Femur (tissue), 1 donor: ENCODE data around the gene MLLT3.
A peak's percentile ranks its signal among the peaks of the same experiment; 100 is the strongest.
"Not testable (repeated sequence)": the region's sequence is repeated elsewhere in the genome, so short reads cannot be mapped to it uniquely, and the experiment has no call there.

Experiments used
- DNase-seq: peaks from one replicate; pipeline ENCODE4 v3.0.0-alpha.2; 2017

MLLT3 gene

DNA sequence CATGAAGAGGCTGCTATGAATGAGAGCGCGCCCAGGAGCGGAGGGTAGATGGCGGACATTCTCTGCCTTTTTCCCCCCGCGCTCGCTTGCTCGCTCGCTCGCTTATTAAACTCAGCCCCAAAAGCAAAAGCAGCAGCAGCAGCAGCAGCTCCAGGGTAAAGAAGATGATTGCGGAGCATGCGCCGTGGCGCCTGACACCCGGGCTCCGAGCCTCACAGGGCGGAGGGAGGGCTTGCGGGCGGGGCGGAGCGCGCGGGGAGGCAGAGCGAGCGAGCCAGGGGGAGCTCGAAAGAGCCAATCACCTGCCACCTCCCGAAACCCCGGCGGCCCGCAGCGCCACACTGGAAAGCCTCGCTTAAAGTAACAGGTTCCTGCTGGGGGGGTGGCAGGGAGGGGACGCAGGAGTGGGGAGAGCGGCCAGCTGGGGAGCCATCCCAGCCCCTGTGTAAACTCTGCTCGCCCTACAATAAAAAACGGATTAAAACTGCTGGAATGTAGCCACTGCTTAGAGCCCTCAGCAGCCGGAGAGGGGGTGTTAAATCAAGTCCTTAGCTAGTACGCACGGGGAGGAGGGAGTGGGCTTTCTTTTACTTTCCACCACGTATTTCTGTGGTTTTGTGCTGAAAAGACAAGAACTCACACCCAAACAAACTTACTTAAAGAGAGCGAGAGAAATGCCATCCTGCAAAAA, at the start of gene MLLT3:
Gene MLLT3, minus strand, starts transcription at position 170 of the 691 bp plus-strand sequence.
- peak; percentile 97 for DNase-seq

DNA sequence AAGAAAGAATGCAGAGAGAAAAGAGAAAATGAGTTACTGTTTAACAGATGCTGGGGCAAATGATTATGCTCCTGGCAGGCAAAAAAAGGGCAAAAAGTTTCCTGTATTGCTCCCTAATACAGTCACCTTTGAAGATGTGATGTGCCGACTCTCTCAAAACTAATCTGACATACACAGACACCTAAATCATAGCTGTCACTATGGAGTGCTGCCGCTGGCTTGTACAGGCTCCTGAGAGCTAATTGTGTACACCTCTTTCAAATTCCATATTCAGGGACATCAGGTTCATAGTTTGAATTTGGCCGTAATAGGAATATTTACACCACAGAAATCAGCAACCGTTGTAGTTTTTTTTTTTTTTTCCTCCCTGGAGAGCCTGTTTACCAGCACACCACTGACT, 49.3 kb upstream of the MLLT3 start:
- DNase-seq, result no peak

DNA sequence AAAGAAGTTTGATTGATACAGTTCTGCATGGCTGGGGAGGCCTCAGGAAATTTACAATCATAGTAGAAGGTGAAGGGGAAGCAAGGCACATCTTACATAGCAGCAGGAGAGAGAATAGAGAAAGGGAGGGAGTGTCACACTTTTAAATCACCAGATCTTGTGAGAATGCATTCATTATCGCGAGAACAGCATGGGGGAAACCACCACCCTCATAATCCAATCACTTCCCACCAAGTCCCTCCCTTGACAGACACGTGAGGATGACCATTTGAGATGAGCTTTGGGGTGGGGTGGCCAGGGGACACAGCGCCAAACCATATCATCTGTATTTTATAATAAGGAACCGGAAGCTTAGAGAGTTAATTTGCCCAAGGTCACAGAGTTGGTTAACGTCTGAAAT, 48.1 kb upstream of the MLLT3 start:
- no peak for DNase-seq

DNA sequence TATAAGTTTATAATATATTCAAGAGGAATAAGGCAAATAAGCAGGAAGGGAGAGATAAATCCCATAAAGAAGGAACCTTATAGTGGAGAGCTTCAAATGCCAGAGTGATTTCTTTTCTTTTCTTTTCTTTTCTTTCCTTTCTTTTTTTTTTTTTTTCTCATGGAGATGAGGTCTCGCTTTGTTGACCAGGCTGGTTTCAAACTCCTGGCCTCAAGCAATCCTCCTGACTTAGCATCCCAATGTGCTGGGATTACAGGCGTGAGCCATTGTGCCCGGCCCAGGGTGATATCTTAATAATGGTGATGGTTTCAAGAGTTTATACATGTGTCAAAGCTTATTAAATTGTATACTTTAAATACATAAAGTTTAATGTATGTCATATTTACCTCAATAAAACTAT, 42.2 kb upstream of the MLLT3 start:
- DNase-seq, result no peak

DNA sequence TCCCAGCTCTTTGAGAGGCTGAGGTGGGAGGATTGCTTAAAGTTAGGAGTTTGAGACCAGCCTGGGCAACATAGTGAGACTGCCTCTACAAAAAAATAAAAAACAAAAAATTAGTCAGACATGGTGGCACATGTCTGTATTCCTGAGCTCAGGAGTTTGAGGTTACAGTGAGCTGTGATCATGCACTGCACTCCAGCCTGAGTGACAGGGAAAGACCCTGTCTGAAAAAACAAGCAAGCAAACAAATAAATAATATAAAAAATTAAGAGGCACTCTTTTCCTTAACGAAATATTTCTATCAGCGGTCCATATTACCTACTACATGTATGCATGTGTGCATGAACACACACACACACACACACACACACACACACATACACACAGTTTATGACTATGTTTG, 40.8 kb upstream of the MLLT3 start:
- DNase-seq, result no peak

DNA sequence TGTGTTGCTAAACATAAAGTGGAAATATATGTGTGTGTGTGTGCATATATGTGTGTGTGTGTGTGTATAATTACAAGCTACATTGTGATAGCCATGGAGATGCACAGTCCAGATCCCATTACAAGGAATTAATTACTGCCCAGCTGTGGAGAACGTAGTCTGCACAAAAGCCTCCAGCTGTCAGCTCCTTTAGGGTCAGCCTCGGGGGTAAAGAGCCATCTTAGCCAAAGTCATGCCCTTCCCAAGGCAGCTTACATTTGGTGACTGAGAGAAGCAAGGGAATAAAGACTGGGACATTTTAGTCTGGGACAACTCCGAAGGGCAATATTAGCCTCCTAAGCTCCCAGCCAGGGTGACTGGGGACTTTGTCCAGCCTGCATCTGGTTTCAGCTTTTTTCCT, 39.9 kb upstream of the MLLT3 start:
- DNase-seq, result no peak

DNA sequence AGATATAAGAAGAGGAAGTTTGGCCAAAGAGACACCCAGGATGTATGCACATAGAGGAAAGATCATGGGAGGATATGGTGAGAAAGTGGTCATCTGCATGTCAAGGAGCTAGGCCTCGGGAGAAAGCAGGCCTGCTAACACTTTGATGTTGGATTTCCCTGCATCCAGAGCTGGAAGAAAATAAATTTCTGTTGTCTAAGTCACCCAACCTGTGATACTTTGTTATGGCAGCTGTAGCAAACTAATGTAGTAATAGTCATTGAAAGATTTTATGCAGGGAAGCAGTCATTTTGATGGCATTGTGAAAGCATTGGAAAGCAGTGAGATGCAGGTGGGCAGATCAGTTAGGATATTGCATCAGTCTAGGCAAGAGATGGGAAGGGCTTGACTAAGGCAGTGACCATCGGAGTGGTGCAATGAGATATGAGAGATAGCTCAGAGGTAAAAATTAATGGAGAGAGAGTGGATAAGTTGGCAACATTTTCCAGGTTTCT, 37.2 kb upstream of the MLLT3 start:
- no peak for DNase-seq

DNA sequence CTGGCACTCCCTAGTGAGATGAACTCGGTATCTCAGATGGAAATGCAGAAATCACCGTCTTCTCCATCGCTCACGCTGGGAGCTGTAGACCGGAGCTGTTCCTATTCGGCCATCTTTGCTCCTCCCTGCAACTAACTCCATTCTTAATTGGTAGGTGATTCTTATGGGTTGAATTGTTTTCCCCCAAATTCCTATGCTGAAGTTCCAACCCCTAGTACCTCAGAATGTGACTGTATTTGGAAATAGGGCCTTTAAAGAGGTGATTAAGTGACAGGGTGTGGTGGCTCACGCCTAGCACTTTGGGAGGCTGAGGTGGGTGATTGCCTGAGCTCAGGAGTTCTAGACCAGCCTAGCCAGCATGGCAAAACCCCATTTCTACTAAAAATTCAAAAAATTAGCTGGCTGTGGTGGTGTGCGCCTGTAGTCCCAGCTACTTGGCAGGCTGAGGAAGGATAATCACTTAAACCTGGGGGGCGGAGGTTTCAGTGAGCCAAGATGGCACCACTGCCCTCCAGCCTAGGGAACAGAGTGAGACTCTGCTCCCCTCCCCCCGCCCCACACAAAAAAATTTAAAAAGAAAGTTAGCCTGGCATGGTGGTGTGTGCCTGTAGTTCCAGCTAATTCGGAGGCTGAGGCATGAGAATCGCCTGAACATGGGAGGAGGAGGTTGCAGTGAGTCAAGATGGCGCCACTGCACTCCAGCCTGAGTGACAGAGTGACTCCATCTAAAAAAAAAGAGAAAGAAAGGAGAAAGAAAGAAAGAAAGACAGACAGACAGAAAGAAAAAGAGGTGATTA, 36.6 kb upstream of the MLLT3 start:
- DNase-seq, result no peak

DNA sequence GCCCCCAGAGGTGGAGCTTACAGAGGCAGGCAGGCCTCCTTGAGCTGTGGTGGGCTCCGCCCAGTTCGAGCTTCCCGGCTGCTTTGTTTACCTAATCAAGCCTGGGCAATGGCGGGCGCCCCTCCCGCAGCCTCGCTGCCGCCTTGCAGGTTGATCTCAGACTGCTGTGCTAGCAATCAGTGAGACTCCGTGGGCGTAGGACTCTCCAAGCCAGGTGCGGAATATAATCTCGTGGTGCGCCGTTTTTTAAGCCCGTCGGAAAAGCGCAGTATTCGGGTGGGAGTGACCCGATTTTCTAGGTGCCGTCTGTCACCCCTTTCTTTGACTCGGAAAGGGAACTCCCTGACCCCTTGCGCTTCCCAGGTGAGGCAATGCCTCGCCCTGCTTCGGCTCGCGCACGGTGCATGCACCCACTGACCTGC, 36.0 kb upstream of the MLLT3 start:
- DNase-seq, result not testable (repeated sequence)

DNA sequence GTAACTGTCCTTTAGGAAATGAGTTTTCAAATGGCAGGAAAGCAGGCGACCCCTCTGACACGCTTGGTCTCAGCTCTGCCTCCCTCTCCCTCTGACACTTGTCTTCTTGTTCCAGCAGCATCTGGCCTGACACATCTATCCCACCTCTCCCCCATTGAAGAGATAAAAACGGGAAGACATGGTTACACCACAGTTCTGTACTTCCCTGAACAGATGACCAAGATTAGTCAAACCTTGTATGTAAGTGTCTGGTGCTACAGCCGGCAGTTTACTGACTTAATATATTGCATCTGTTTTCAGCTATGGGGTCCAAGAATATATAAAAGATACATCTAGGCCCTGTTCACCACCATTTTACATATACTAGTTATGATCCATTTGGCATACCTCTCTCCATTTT, 29.6 kb upstream of the MLLT3 start:
- no peak for DNase-seq

DNA sequence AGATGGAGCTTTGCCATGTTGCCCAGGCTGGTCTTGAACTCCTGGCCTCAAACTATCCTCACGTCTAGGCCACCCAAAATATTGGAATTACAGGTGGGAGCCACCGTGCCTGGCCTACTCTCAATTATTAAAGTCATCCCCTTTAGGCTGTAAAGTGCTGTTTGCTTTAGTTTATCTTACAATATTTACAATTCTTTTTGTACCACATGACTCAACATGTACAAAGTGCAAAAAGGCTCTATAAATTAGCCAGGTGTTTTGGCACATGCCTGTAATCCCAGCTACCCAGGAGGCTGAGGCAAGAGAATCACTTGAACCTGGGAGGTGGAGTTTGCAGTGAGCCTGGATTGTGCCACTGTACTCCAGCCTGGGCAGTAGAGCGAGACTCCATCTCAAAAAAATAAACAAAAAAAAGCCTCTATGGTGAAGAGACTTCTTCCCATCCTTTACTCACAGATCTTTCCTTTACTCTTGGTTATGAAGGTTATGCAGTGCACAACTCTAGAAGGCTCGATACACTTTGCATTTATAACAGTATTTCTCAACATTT, 28.5 kb upstream of the MLLT3 start:
- DNase-seq, result no peak

DNA sequence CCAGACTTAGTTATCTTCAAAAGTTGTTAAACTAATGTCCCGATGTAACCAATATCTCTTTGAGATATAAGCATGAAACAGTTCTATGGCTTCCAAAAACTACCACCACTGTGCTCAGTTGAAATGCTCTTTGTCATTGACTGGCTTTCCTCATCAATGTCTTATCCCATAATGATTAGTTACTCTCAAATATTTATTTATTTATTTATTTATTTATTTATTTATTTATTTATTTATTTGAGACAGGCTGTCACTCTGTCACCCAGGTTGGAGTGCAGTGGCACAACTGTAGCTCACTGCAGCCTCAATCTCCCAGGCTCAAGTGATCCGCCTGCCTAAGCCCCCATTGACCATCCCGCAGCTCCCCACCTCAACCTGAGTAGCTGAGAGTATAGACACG, 28.0 kb upstream of the MLLT3 start:
- DNase-seq, result no peak

DNA sequence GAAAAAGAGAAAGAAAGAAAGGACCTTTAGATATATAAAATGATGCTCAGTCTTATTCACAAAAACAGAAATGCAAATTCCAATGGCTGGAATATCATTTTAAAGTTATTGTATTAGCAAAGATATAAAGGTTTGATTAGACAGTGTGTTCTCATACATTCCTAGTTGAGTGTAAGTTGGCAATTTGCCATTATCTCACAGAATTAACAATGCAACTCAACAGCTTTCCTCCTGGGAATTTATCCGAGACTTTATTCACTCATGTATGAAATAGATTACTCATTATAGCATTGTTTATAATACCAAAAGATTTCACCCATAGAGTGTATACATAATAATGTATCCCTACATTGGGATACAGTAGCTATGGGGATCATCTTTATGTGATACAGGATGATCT, 27.1 kb upstream of the MLLT3 start:
- DNase-seq, result no peak

DNA sequence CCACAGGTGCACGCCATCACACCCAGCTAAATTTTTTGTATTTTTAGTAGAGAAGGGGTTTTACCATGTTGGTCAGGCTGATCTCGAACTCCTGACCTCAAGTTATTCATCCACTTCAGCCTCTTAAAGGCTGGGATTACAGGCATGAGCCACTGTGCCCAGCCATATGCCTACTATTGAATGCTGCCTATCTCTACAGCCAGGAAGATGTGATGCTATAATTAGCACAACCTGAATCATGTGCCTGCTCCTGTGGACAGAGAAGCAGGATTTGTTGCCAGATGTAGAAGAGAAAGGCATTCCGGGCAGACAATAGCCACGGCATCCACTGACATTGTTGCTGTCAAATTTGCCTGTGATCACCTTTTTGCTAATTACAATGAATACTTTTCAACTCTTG, 24.4 kb upstream of the MLLT3 start:
- DNase-seq, result no peak

DNA sequence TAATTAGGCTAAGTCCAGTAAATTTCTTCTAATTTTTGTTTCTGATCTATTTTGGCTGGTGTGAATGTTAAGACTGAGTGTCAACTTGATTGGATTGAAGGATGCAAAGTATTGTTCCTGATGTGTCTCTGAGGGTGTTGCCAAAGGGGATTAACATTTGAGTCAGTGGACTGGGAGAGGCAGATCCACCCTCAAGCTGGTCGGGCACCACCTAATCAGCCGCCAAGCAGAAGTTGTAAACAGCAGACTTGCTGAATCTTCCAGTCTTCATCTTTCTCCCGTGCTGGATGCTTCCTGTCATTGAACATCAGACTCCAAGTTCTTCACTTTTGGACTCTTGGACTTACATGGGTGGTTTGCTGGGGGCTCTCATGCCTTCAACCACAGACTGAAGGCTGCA, 21.4 kb upstream of the MLLT3 start:
- DNase-seq, result no peak

DNA sequence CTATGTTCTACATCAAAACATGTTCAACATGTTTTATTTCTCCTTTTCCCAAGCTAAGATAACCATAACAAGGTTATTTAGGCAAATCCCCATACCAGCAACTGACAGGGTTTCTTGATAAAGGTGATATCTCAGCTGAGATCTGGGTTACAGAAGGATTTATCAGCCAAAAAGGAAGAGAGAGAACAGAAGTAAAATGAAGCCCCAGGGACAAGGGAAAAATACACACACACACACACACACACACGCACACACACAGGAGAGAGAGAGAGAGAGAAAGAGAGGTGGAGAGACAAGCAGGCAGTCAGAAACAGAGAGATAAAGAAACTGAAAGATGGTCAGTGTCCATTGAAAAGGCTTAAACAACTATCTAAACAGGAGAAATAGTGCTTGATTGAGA, 19.7 kb upstream of the MLLT3 start:
- DNase-seq, result no peak

DNA sequence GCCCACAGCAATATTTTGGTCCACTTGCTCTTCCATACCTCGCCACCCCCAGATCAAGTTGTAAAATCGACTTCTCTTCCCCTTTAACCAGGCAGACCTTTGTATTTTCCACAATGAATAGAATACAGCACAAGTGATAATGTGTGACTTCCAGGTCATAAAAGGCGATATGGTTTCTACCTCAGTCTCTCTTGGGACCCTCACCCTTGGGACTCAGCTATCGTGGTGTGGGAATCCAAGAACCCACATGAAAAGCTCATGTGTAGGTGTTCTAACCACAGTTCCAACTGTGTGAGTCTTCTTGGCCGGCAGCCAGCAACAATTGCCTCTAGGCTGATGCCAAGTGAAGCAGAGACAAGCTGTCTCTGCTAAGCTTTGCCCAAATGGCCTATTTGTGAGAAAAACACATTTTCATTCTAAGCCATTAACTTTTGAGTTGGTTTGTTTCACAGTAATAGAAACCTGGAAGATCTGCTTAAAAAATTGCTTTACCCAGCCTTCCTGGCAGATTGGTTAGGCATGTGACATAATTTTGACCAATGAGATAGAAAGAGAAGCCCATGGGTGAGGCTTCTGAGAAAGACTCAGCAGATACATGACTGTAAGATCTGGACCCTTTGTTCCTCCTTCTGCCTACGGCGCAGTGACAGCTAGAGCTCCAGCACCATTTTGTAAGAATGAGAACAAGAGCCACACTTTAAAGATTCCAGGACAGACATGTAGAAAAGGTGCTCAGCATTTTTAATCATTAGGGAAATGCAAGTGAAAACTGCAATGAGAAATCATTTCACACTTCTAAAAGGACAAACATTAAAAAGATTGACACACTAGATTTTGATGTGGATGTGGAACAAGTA, 18.3 kb upstream of the MLLT3 start:
- peak; percentile 50 for DNase-seq

DNA sequence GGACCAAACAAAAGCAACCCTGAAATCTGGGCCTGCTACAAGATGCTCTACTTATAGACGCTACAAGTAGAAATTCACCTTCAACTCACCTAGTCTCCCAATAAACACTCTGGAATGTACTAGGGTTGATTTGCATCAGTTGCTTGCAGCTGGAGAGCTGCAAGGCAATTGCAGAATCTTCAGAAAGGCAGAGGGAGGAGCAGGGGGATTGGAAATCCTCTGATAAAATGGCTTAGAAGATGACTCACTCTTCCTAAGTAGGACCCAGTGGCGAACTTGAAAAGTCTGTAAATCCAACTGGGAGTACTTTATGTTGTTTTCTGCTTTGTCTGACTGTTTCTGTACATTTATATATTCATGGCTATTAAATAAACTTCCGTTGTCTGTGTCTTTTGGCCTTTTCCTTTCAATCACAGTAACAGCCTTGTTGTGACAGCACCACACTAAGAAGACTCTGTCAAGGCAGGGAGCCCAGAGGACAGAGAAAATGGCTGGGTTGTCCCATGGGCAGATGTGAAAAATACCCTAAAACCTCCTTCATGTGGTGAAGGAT, 14.7 kb upstream of the MLLT3 start:
- no peak for DNase-seq

DNA sequence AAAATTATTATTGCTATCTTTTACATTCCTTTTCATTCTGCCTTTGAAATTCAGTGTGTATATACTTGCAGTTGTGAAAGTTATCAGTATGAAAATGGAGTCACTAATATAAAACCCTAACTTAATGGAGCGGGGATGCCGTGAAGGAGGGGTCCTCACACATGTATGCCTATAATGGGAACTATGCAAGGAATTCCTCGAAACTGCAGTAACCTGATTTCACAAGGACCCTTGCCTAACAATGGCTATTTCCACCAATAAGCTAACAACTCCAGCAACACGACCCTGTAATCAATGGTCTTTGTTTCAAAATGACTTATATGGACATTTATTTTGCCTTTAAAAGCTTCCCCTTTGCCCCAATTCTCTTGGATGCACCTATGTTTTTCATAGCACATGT, 12.6 kb upstream of the MLLT3 start:
- DNase-seq, result no peak

DNA sequence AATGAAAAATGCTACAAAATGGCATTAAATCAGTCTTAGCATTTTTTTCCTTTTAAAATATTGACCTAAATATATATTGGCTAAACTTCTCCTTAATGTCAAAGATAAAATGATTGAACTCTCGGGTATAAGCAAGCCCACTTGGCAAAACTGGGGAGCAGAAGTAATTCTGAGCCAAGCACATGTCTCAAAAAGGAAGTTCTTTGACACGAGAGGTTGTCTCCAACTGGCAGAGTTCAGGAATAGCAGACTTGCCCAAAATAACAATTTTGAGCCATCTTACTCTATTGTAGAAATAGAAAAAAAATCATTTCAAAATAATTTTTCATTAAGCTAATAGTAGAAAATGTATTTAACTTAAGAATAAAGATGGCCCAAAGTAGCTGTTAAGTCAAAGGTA, 10.4 kb upstream of the MLLT3 start:
- DNase-seq, result no peak

DNA sequence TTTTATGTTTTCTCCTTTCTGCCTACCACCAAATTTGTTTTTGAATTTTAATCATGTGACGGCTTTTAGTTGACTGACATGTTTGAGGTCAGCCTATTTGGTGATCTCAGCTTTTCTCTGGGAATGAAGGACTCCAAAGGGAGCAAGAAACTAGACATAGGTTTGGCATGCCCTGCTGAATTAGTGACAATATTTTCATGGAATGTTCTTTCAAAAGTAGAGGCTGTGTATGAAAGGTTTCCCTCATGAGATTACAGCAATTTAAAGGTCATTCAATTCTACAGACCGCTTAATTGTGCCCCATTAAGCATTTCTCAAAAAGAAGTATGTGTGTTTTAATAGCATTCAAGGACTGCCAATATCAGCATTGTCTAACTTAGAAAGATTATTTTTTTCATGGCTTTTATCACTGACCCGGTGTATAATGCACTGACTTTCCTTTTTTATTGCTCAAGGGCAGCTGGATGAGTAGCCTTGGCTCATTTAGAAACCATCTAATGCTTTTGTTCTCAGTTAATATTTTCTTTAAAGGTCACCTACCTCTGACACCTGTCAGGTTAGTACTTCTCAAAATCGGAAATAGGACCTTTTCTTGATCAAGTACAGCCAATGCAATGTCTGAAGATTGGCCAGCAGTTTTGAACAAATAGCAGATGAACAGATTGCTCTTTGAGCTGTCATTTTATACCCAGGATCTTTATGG, 8.1 kb upstream of the MLLT3 start:
- no peak for DNase-seq

DNA sequence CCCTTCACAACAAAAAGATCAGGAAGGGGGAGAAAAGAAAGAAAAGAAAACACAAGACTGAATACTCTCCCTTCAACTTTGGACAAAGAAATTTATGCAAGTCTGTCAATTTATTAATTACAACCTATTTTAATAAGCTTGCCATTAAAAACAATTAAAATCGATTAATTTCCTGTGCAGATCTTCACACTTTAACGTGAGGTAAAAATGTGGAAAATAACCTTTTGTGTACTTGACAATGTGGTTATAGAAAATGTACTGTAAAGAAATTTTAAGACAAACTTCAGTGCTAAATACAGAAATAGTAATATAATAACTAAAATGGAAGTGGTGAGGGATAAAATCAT, 2.7 kb upstream of the MLLT3 start:
- DNase-seq, result no peak
